Astrocyte of the cerebellum (primary cell): Measurements from ENCODE around the gene SLC16A3.
"Not testable (repeated sequence)": the region's sequence is repeated elsewhere in the genome, so short reads cannot be mapped to it uniquely, and the experiment has no call there.

ENCODE experiments used
- DNase-seq: peaks from one replicate; pipeline ENCODE4 v3.0.0-alpha.2; 2011; ENCODE audit warnings: low read depth
- H3K4me3 ChIP-seq: 2 replicates; pipeline ENCODE4 v1.5.1; 2011; ENCODE audit warnings: mild to moderate bottlenecking, low read depth, low read length, moderate library complexity
- CTCF ChIP-seq: IDR thresholded peaks from 2 replicates; pipeline ENCODE4 v1.5.1; 2012; ENCODE audit warnings: low read length, low read depth, moderate library complexity, mild to moderate bottlenecking; ENCODE audit errors: missing control alignments
- in situ Hi-C: cut with HindIII; loops from 2 replicates; pipeline ENCODE4 v1.10.0; 2017; ENCODE audit warnings: low sequenced_read_pairs

Gene SLC16A3

GRCh38 chr17:82204831-82205719 is 23.8 kb upstream of the SLC16A3 start:
- DNase-seq = no peak
- no peak overlapping the region for H3K4me3 ChIP-seq
- TF ChIP-seq CTCF = no peak
- in situ Hi-C loops = no loop called here

- TF ChIP-seq CTCF = peak; percentile 86
- DNase-seq = peak; percentile 63
- in situ Hi-C loops = no loop called here
- H3K4me3 ChIP-seq = no peak overlapping the region
Observed at GRCh38 chr17:82205720-82206508, 22.9 kb upstream of the SLC16A3 start.

- in situ Hi-C loops = not testable (repeated sequence)
Observed at GRCh38 chr17:82210655-82211054, 18.2 kb upstream of the SLC16A3 start.

GRCh38 chr17:82212331-82213250 is 16.3 kb upstream of the SLC16A3 start, which contains the start of gene CCDC57:
TSS of gene CCDC57 (minus strand) at chr17:82212842. CDS start at chr17:82201944, 10,898 bp downstream.
- peak; percentile 37 for DNase-seq
- in situ Hi-C loops = no loop called here
- TF ChIP-seq CTCF = no peak
- peak within 1 kb of the TSS; percentile 70 for H3K4me3 ChIP-seq

More at GRCh38 chr17:82210655-82211054, 18.2 kb upstream of the SLC16A3 start:
- DNase-seq, H3K4me3 ChIP-seq: not testable (repeated sequence)

GRCh38 chr17:82213251-82214011 is 15.4 kb upstream of the SLC16A3 start:
- DNase-seq = peak; percentile 44
- peak overlapping the region; percentile 70 for H3K4me3 ChIP-seq
- in situ Hi-C loops = no loop called here
- no peak for TF ChIP-seq CTCF

- DNase-seq = no peak
- no peak for TF ChIP-seq CTCF
- in situ Hi-C loops = no loop called here
- no peak overlapping the region for H3K4me3 ChIP-seq
Observed at GRCh38 chr17:82214012-82214628, 14.7 kb upstream of the SLC16A3 start.
